WERI-Rb-1 (cell line): Measurements from ENCODE around the gene RMI2.
"Not testable (repeated sequence)": the region's sequence is repeated elsewhere in the genome, so short reads cannot be mapped to it uniquely, and the experiment has no call there.

Experiments
- DNase-seq: peaks from one replicate; pipeline ENCODE4 v3.0.0-alpha.2; 2020
- H3K27ac ChIP-seq: fragments of 250-450 bp; sonication (Bioruptor Pico); 2 replicates; pipeline ENCODE4 v1.5.1; 2020; ENCODE audit warnings: mild to moderate bottlenecking, moderate library complexity
- H3K27me3 ChIP-seq: fragments of 250-450 bp; sonication (Bioruptor Pico); 2 replicates; pipeline ENCODE4 v1.5.1; 2021; ENCODE audit warnings: mild to moderate bottlenecking, low read depth, moderate library complexity; ENCODE audit not compliant: insufficient read depth, severe bottlenecking
- H3K36me3 ChIP-seq: fragments of 250-450 bp; sonication (Bioruptor Pico); 2 replicates; pipeline ENCODE4 v1.5.1; 2020; ENCODE audit warnings: mild to moderate bottlenecking, moderate library complexity
- H3K4me3 ChIP-seq: 2 replicates; pipeline ENCODE4 v1.5.1; 2011; ENCODE audit warnings: low read depth, mild to moderate bottlenecking, control low read depth, low read length
- H3K9me3 ChIP-seq: fragments of 250-450 bp; sonication (Bioruptor Pico); 2 replicates; pipeline ENCODE4 v1.5.1; 2021; ENCODE audit warnings: mild to moderate bottlenecking, moderate library complexity; ENCODE audit not compliant: severe bottlenecking
- CTCF ChIP-seq: IDR thresholded peaks from 2 replicates; pipeline ENCODE4 v1.5.1; 2011; ENCODE audit warnings: low read depth, mild to moderate bottlenecking, control low read depth, inconsistent platforms, low read length

The RMI2 gene

DNA sequence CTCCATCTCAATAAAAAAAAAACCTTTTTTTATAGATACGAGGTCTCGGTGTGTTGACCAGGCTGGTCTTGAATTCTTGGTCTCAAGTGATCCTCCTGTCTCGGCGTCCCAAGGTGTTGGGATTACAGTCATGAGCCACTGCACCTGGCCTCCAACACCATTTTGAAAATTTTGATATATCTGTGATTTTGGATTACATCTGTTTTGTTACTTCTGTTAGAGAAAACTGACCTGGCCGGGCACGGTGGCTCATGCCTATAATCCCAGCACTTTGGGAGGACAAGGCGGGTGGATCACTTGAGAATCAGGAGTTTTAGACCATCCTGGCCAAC lies 18.6 kb downstream of the RMI2 start:
- no peak overlapping the region for H3K27ac ChIP-seq
- no peak for DNase-seq
- no peak overlapping the region for H3K4me3 ChIP-seq
- no peaks in the 10 kb centered on the region for H3K9me3 ChIP-seq
- no peaks in the 10 kb centered on the region for H3K27me3 ChIP-seq
- no peaks in the 10 kb centered on the region for H3K36me3 ChIP-seq
- TF ChIP-seq CTCF, result no peak

- no peaks in the 10 kb centered on the region for H3K36me3 ChIP-seq
- H3K27ac ChIP-seq, result no peak overlapping the region
- no peak for DNase-seq
- TF ChIP-seq CTCF, result no peak
- no peaks in the 10 kb centered on the region for H3K9me3 ChIP-seq
- no peak overlapping the region for H3K4me3 ChIP-seq
- no peaks in the 10 kb centered on the region for H3K27me3 ChIP-seq
Measured at GRCh38 chr16:11367483-11367906, 22.2 kb downstream of the RMI2 start.

GRCh38 chr16:11370084-11370931 lies 25.0 kb downstream of the RMI2 start:
- no peak overlapping the region for H3K27ac ChIP-seq
- DNase-seq, result no peak
- H3K9me3 ChIP-seq, result no peaks in the 10 kb centered on the region

DNA sequence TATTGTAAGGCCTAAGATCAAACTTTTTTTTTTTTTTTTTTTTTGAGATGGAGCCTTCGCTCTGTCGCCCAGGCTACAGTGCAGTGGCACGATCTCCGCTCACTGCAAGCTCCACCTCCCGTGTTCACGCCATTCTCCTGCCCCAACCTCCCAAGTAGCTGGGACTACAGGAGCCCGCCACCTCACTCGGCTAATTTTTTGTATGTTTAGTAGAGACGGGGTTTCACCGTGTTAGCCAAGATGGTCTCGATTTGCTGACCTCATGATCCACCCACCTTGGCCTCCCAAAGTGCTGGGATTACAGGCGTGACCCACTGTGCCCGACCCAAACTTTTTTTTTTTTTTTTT lies 25.6 kb downstream of the RMI2 start:
- not testable (repeated sequence) for H3K4me3 ChIP-seq, H3K27me3 ChIP-seq, DNase-seq, H3K27ac ChIP-seq, H3K9me3 ChIP-seq, H3K36me3 ChIP-seq

More at GRCh38 chr16:11370084-11370931, 25.0 kb downstream of the RMI2 start:
- no peak for TF ChIP-seq CTCF
- Histone ChIP-seq H3K4me3 (no peak overlapping the region), H3K27me3 (no peaks in the 10 kb centered on the region), H3K36me3 (no peaks in the 10 kb centered on the region)

DNA sequence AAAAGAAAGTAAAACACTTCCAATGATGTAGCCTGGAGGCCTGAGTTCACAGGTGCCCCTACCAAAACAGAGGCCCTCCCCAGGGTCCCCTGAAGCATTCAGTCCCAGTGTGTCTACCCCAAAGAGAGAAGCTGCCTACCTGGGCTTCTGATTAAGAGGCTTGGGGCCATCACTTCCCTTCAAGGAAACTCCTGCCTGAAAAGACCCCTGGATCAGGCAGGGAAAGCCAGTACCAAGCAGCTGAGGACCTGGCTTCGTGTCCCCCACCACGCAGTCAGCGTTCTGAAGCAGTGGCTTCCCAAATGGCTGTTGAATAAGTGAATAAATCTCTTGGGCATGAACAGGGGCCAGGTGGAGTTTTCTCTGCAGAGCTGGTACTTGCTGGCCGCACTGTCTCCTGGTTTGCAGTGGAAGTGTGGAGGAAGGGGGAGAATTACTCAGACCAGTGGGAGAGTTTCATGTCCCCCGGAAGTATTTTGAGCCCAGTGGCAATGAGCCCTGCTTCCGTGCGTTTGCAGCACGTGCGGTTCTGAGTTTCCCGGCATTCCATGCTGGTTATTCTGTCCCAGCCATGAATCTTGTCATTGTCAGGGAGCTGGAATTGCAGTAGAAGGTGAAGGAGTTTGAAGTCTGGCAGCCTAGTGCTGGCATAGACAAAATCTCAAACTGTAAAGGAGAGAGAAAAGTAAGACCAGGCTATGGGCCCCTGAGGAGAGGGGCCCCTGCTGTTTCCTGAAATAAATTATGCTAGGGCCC lies 27.0 kb downstream of the RMI2 start:
- no peak for DNase-seq
- TF ChIP-seq CTCF, result no peak
- Histone ChIP-seq H3K27ac (no peak overlapping the region), H3K4me3 (no peak overlapping the region), H3K36me3 (no peaks in the 10 kb centered on the region), H3K9me3 (no peaks in the 10 kb centered on the region), H3K27me3 (no peaks in the 10 kb centered on the region)

GRCh38 chr16:11372829-11373306 lies 27.6 kb downstream of the RMI2 start:
- TF ChIP-seq CTCF, result no peak
- Histone ChIP-seq H3K9me3 (no peaks in the 10 kb centered on the region), H3K27me3 (no peaks in the 10 kb centered on the region), H3K4me3 (no peak overlapping the region), H3K36me3 (no peaks in the 10 kb centered on the region), H3K27ac (no peak overlapping the region)
- DNase-seq, result no peak
